Liver (tissue), 9 donors: ENCODE data around the gene CXXC5. TPM values are rescaled to one million over a fixed set of nuclear protein-coding genes. Genes with fewer than 3 reads are reported as not detected.

ENCODE experiments used
- DNase-seq: peaks from one replicate; pipeline ENCODE4 v3.0.0-alpha.2; 2017; ENCODE audit warnings: low spot score
- H3K27ac ChIP-seq, 2 donors: one replicate each; pipeline ENCODE4 v1.7.0; 2013; ENCODE audit warnings: inconsistent platforms in 2 of 2, low read length in 2 of 2, control low read depth in 1 of 2, low read depth in 1 of 2, mild to moderate bottlenecking in 1 of 2
- H3K27me3 ChIP-seq, 4 donors: one replicate each; pipeline versions ENCODE4 v1.6.1 to v1.7.0; 2013; ENCODE audit warnings: low read length in 3 of 4, inconsistent platforms in 1 of 4, mild to moderate bottlenecking in 1 of 4, moderate library complexity in 1 of 4; ENCODE audit not compliant: control insufficient read depth in 4 of 4, insufficient read depth in 4 of 4
- H3K36me3 ChIP-seq, 4 donors: one replicate each; pipeline versions ENCODE4 v1.6.1 to v1.7.0; 2013; ENCODE audit warnings: low read length in 3 of 4, mild to moderate bottlenecking in 3 of 4, low read depth in 1 of 4, moderate library complexity in 1 of 4; ENCODE audit not compliant: control insufficient read depth in 4 of 4, insufficient read depth in 3 of 4
- H3K4me1 ChIP-seq, 4 donors: one replicate each; pipeline versions ENCODE4 v1.6.1 to v1.7.0; 2013; ENCODE audit warnings: low read length in 3 of 4, mild to moderate bottlenecking in 3 of 4, moderate library complexity in 1 of 4; ENCODE audit not compliant: control insufficient read depth in 4 of 4, insufficient read depth in 4 of 4
- H3K4me3 ChIP-seq, 3 donors: one replicate each; pipeline versions ENCODE4 v1.6.1 to v1.7.0; 2013; ENCODE audit warnings: low read length in 3 of 3, control low read depth in 1 of 3, low read depth in 1 of 3, mild to moderate bottlenecking in 1 of 3
- H3K9ac ChIP-seq, 2 donors: one replicate each; pipeline ENCODE4 v1.7.0; 2013; ENCODE audit warnings: low read length in 2 of 2, mild to moderate bottlenecking in 2 of 2, moderate library complexity in 2 of 2, control low read depth in 1 of 2, low read depth in 1 of 2
- H3K9me3 ChIP-seq, 4 donors: one replicate each; pipeline versions ENCODE4 v1.6.1 to v1.7.0; 2013; ENCODE audit warnings: low read length in 3 of 4; ENCODE audit not compliant: control insufficient read depth in 4 of 4
- ATF3 ChIP-seq: IDR thresholded peaks from 2 replicates; pipeline ENCODE4 v1.6.1; 2016; ENCODE audit warnings: antibody characterized with exemption
- CTCF ChIP-seq: fragments of 150-350 bp; IDR thresholded peaks from 2 replicates; pipeline ENCODE4 v1.5.1; 2017; ENCODE audit warnings: improper control_type of control experiment, low read depth, low read length; ENCODE audit not compliant: missing input control
- FOXA2 ChIP-seq: IDR thresholded peaks from 2 replicates; pipeline ENCODE4 v1.6.1; 2016; ENCODE audit warnings: antibody characterized with exemption
- HNF4A ChIP-seq, 2 donors: conservative IDR thresholded peaks; 2 replicates each; pipeline ENCODE4 v1.6.1; 2016; ENCODE audit warnings: antibody characterized with exemption in 2 of 2, mild to moderate bottlenecking in 2 of 2
- MAX ChIP-seq: IDR thresholded peaks from 2 replicates; pipeline ENCODE4 v1.6.1; 2016; ENCODE audit warnings: antibody characterized with exemption
- NR2F2 ChIP-seq: IDR thresholded peaks from 2 replicates; pipeline ENCODE4 v1.6.1; 2016; ENCODE audit warnings: antibody characterized with exemption
- RAD21 ChIP-seq, 2 donors: IDR thresholded peaks; 2 replicates each; pipeline ENCODE4 v1.6.1; 2016; ENCODE audit warnings: antibody characterized with exemption in 2 of 2, mild to moderate bottlenecking in 2 of 2
- REST ChIP-seq: IDR thresholded peaks from 2 replicates; pipeline ENCODE4 v1.6.1; 2016; ENCODE audit warnings: antibody characterized with exemption, mild to moderate bottlenecking
- RXRA ChIP-seq, 2 donors: IDR thresholded peaks; 2 replicates each; pipeline ENCODE4 v1.6.1; 2017 to 2018; ENCODE audit warnings: antibody characterized with exemption in 2 of 2, mild to moderate bottlenecking in 1 of 2
- SP1 ChIP-seq: IDR thresholded peaks from 2 replicates; pipeline ENCODE4 v1.6.1; 2018; ENCODE audit warnings: antibody characterized with exemption, mild to moderate bottlenecking
- TAF1 ChIP-seq: conservative IDR thresholded peaks from 2 replicates; pipeline ENCODE4 v1.6.1; 2016; ENCODE audit warnings: antibody characterized with exemption, mild to moderate bottlenecking
- YY1 ChIP-seq: IDR thresholded peaks from 2 replicates; pipeline ENCODE4 v1.6.1; 2016; ENCODE audit warnings: antibody characterized with exemption, mild to moderate bottlenecking
- ZBTB33 ChIP-seq: IDR thresholded peaks from 2 replicates; pipeline ENCODE4 v1.6.1; 2016; ENCODE audit warnings: antibody characterized with exemption
- WGBS: extraction: QIAGEN DNeasy Blood & Tissue Kit; methylation state at CpG from one replicate; pipeline ENCODE4 v1.1.7; 2013; 5-methylcytosine and 5-hydroxymethylcytosine counted together
- polyA plus RNA-seq, 2 donors: library from polyadenylated mRNA; stranded (reverse) in 1 of 2; unstranded in 1 of 2; fragments of 200-250 nt in 1 of 2; fragments of >200 nt in 1 of 2; fragmentation: Nextera tagmentation in 1 of 2; extraction: Ambion mirVana in 1 of 2; gene quantifications; one replicate each; pipeline versions ENCODE4 v1.2.1 to v1.2.3, GENCODE V29; 2013 to 2015
- total RNA-seq, 2 donors: library from RNA; depleted of rRNA; stranded (reverse); fragments of >200 nt; gene quantifications; one replicate each; pipeline ENCODE4 v1.2.3, GENCODE V29; 2014
- donor health status: healthy.
- donor health status: healthy.
- donor health status: healthy.
- donor health status: healthy.
- donor health status: healthy.

CXXC5 gene
- total and polyA plus RNA-seq, 4 donors: 40.6 to 78.6 (median 64.5) TPM

- Histone ChIP-seq H3K4me1 (peaks cover 70 to 95% (median 87%) of the 10 kb centered on the region in 4 donors), H3K9me3 (no peaks in the 10 kb centered on the region), H3K4me3 (no peak overlapping the region), H3K36me3 (no peaks in the 10 kb centered on the region), H3K27me3 (no peaks in the 10 kb centered on the region), H3K9ac (peak overlapping the region in 1 of 2 donors; percentile 53), H3K27ac (peak overlapping the region; percentile 75 to 77)
- WGBS: 34% methylated on average over 15 of the region's 15 CpGs
- DNase-seq: no peak
- TF ChIP-seq CTCF (no peak), RXRA (IDR thresholded peaks at IDR 0.05) (no peak), SP1 (peak; percentile 24)
Observed at GRCh38 chr5:139658928-139659667, 10.9 kb downstream of the CXXC5 start.

- Histone ChIP-seq H3K27me3 (no peaks in the 10 kb centered on the region), H3K4me3 (no peak overlapping the region), H3K9ac (peak overlapping the region in 1 of 2 donors; percentile 53), H3K4me1 (peaks cover 72 to 95% (median 87%) of the 10 kb centered on the region in 4 donors), H3K27ac (peak overlapping the region; percentile 75 to 77), H3K36me3 (no peaks in the 10 kb centered on the region), H3K9me3 (no peaks in the 10 kb centered on the region)
- TF ChIP-seq YY1 (no peak), SP1 (no peak), REST (no peak), NR2F2 (no peak)
- no peak for DNase-seq
- 32% methylated on average over 13 of the region's 13 CpGs for WGBS
Observed at GRCh38 chr5:139659695-139660101, 11.5 kb downstream of the CXXC5 start.

GRCh38 chr5:139660105-139660922 is 12.2 kb downstream of the CXXC5 start:
- Histone ChIP-seq H3K9me3 (no peaks in the 10 kb centered on the region), H3K27me3 (no peaks in the 10 kb centered on the region), H3K9ac (no peak overlapping the region), H3K4me1 (peaks cover 76 to 95% (median 87%) of the 10 kb centered on the region in 4 donors), H3K36me3 (no peaks in the 10 kb centered on the region), H3K27ac (peak overlapping the region; percentile 75 to 77), H3K4me3 (no peak overlapping the region)
- DNase-seq: no peak
- 37% methylated on average over 14 of the region's 14 CpGs for WGBS
- no peak for TF ChIP-seq REST
- TF ChIP-seq ATF3: no peak
- peak; percentile 25 for TF ChIP-seq ZBTB33
- peak; percentile 53 for TF ChIP-seq NR2F2
- peak; percentile 50 for TF ChIP-seq SP1
- peak; percentile 60 for TF ChIP-seq MAX
- peak; percentile 11 to 53 for TF ChIP-seq RAD21 (IDR thresholded peaks at IDR 0.05)
- no peak for TF ChIP-seq FOXA2
- no peak for TF ChIP-seq TAF1
- peak; percentile 25 to 59 for TF ChIP-seq HNF4A (conservative IDR thresholded peaks at IDR 0.05)
